Immature natural killer cell (primary cell): Measurements from ENCODE around the gene BBOX1. TPM values are rescaled to one million over a fixed set of nuclear protein-coding genes. Genes with fewer than 3 reads are reported as not detected.
"Not testable (repeated sequence)": the region's sequence is repeated elsewhere in the genome, so short reads cannot be mapped to it uniquely, and the experiment has no call there.

ENCODE experiments used
- DNase-seq, 3 donors: peaks; one replicate each; pipeline ENCODE4 v3.0.0; 2022; ENCODE audit warnings: mixed read lengths in 1 of 3
- H3K27ac Mint-ChIP-seq, 6 donors: one replicate each; pipeline ENCODE4 v1.8.0; 2020; ENCODE audit warnings: mixed read lengths in 6 of 6, mild to moderate bottlenecking in 5 of 6, inconsistent platforms in 4 of 6, moderate library complexity in 3 of 6
- H3K27me3 Mint-ChIP-seq, 3 donors: one replicate each; pipeline ENCODE4 v1.8.0; 2020 to 2021; ENCODE audit warnings: low read depth in 3 of 3, mild to moderate bottlenecking in 3 of 3, mixed read lengths in 3 of 3, moderate library complexity in 3 of 3, inconsistent platforms in 1 of 3
- H3K36me3 Mint-ChIP-seq, 3 donors: one replicate each; pipeline ENCODE4 v1.8.0; 2020; ENCODE audit warnings: mixed read lengths in 3 of 3, inconsistent platforms in 2 of 3, mild to moderate bottlenecking in 2 of 3
- H3K4me1 Mint-ChIP-seq, 2 donors: one replicate each; pipeline ENCODE4 v1.8.0; 2020; ENCODE audit warnings: inconsistent platforms in 2 of 2, mild to moderate bottlenecking in 2 of 2, mixed read lengths in 2 of 2, moderate library complexity in 1 of 2
- H3K4me3 Mint-ChIP-seq, 5 donors: one replicate each; pipeline ENCODE4 v1.8.0; 2020; ENCODE audit warnings: mild to moderate bottlenecking in 5 of 5, mixed read lengths in 5 of 5, inconsistent platforms in 3 of 5, moderate library complexity in 3 of 5
- H3K9me3 Mint-ChIP-seq, 6 donors: one replicate each; pipeline ENCODE4 v1.8.0; 2020; ENCODE audit warnings: mild to moderate bottlenecking in 6 of 6, mixed read lengths in 6 of 6, inconsistent platforms in 4 of 6, moderate library complexity in 3 of 6
- polyA plus RNA-seq, 3 donors: library from polyadenylated mRNA; unstranded; fragments of 300-500 nt; fragmentation: Illumina TruSeq; gene quantifications; one replicate each; pipeline ENCODE4 v1.2.3, GENCODE V29; 2021

BBOX1 gene
- polyA plus RNA-seq, 3 donors from 2014 or later = not detected

DNA sequence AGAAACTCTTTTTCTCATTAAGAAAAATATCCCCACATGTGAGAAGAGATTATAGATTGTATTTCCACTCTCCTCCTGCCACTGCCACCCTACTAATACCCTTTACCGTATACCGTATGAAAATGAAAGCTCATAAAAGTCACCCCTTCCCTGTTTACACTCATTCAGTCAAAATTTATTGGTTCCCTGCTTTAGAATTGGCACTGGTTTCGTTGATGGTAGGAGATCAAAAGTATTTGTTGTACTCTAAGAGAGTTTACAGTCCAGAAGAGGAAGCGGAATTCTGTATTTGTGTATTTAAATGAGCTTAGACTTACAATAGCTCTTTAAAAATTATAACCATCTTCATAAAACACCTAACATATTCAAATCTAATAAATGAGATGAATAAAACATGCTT lies 68.2 kb downstream of the BBOX1 start:
- Mint-ChIP-seq H3K27me3 (peaks cover 0 to 8% (median 0%) of the 10 kb centered on the region in 3 donors), H3K4me1 (no peaks in the 10 kb centered on the region), H3K27ac (no peak overlapping the region), H3K4me3 (no peak overlapping the region), H3K36me3 (peaks cover 0 to 4% (median 0%) of the 10 kb centered on the region in 3 donors), H3K9me3 (peaks cover 5 to 28% (median 10%) of the 10 kb centered on the region in 6 donors)
- DNase-seq = no peak

GRCh38 chr11:27111896-27112295 lies 71.3 kb downstream of the BBOX1 start:
- no peak for DNase-seq
- Mint-ChIP-seq H3K27me3 (peaks cover 0 to 3% (median 0%) of the 10 kb centered on the region in 3 donors), H3K9me3 (peaks cover 5 to 15% (median 9%) of the 10 kb centered on the region in 6 donors), H3K36me3 (peaks cover 0 to 4% (median 0%) of the 10 kb centered on the region in 3 donors), H3K27ac (no peak overlapping the region), H3K4me1 (no peaks in the 10 kb centered on the region), H3K4me3 (no peak overlapping the region)

DNA sequence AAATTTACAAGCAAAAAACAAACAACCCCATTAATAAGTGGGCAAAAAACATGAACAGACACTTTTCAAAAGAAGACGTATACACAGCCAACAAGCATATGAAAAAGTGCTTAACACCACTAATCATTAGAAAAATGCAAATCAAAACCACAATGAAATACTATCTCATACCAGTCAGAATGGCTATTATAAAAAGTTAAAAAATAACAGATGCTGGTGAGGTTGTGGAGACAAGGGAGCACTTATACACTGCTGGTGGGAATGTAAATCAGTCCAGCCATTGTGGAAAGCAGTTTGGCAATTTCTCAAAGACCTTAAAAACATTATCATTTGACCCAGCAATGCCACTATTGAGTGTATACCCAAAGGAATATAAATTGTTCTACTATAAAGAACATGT lies 72.3 kb downstream of the BBOX1 start:
- H3K9me3 Mint-ChIP-seq = peaks cover 5 to 19% (median 9%) of the 10 kb centered on the region in 6 donors
- H3K4me1 Mint-ChIP-seq = no peaks in the 10 kb centered on the region
- peaks cover 0 to 3% (median 0%) of the 10 kb centered on the region in 3 donors for H3K27me3 Mint-ChIP-seq
- peaks cover 0 to 4% (median 0%) of the 10 kb centered on the region in 3 donors for H3K36me3 Mint-ChIP-seq
- no peak for DNase-seq
- no peak overlapping the region for H3K27ac Mint-ChIP-seq
- H3K4me3 Mint-ChIP-seq = no peak overlapping the region

DNA sequence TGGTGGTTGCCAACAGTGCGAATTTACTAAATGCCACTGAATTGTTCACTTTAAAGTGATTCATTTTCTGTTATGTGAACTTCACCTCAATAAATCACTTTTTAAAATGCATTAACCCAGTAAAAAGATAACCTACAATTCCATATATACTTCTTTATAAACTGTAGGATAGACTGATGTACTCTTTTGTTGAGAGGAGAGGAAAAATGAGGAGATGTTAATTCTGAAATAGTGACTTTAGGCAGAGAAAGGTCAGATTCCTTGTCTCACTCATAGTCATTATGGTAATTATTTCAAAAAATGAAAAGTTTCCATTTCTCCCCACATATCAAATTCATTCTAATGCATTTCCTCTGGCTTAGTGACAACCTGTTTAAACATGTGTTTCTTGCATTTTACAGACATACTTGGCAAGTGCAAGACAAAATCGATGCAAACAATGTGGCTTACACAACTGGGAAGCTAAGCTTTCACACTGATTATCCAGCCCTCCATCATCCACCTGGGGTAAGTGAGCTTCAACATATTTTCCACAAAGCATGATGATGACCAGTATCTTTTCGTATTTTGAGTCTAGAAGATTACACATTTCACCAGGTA lies 74.5 kb downstream of the BBOX1 start:
- DNase-seq = no peak
- H3K27ac Mint-ChIP-seq = no peak overlapping the region
- peaks cover 0 to 2% (median 0%) of the 10 kb centered on the region in 3 donors for H3K36me3 Mint-ChIP-seq
- peaks cover 0 to 16% (median 5%) of the 10 kb centered on the region in 6 donors for H3K9me3 Mint-ChIP-seq
- H3K27me3 Mint-ChIP-seq = peaks cover 0 to 4% (median 0%) of the 10 kb centered on the region in 3 donors
- no peak overlapping the region for H3K4me3 Mint-ChIP-seq
- no peaks in the 10 kb centered on the region for H3K4me1 Mint-ChIP-seq

- no peak for DNase-seq
- no peaks in the 10 kb centered on the region for H3K4me1 Mint-ChIP-seq
- H3K27ac Mint-ChIP-seq = no peak overlapping the region
- no peaks in the 10 kb centered on the region for H3K36me3 Mint-ChIP-seq
- no peak overlapping the region for H3K4me3 Mint-ChIP-seq
- peaks cover 0 to 4% (median 3%) of the 10 kb centered on the region in 3 donors for H3K27me3 Mint-ChIP-seq
- H3K9me3 Mint-ChIP-seq = peaks cover 0 to 20% (median 5%) of the 10 kb centered on the region in 6 donors
Observed at GRCh38 chr11:27116684-27117083, 76.1 kb downstream of the BBOX1 start.

GRCh38 chr11:27118371-27118770 lies 77.8 kb downstream of the BBOX1 start:
- DNase-seq = no peak
- Mint-ChIP-seq H3K9me3 (peaks cover 0 to 16% (median 4%) of the 10 kb centered on the region in 6 donors), H3K27me3 (peaks cover 0 to 4% (median 3%) of the 10 kb centered on the region in 3 donors), H3K4me3 (no peak overlapping the region), H3K4me1 (no peaks in the 10 kb centered on the region), H3K27ac (no peak overlapping the region), H3K36me3 (no peaks in the 10 kb centered on the region)

DNA sequence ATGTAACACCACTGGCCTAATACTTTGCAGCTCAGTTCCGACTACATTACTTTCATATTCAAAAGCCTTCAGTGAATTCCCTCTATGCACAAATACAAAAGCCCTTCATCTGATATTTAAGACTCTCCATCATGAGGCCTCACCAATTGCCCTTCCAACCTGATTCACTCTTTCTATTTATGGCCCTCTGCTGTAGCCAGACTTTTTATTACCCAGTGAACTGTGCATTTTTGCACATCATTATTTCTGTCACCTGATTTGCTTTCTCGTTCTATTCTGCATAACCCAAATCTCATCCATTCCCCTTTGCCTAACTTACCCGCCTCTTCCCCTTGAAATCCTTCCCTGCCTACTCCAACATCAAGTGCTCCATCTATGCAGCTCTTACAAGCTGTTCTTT lies 78.3 kb downstream of the BBOX1 start:
- Mint-ChIP-seq H3K9me3 (peaks cover 0 to 15% (median 4%) of the 10 kb centered on the region in 6 donors), H3K4me3 (no peak overlapping the region), H3K36me3 (no peaks in the 10 kb centered on the region), H3K27me3 (peaks cover 0 to 4% (median 3%) of the 10 kb centered on the region in 3 donors), H3K4me1 (no peaks in the 10 kb centered on the region), H3K27ac (no peak overlapping the region)
- DNase-seq = no peak

DNA sequence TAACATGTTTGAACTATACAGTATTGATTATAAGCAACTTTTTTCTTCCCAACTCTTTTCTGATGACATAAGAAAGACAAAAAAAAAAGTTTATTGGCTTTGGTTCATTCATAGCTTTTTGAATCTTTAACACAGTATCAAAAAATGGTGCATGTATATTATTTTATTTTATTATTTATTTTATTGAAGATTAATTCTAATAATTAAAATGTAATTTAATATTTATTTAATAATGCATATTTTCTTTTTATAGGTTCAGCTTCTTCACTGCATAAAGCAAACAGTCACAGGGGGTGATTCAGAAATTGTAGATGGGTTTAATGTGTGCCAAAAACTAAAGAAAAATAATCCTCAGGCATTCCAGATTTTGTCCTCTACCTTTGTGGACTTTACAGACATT lies 78.8 kb downstream of the BBOX1 start:
- Mint-ChIP-seq H3K9me3 (peaks cover 0 to 17% (median 4%) of the 10 kb centered on the region in 6 donors), H3K27ac (no peak overlapping the region), H3K4me3 (no peak overlapping the region), H3K36me3 (no peaks in the 10 kb centered on the region), H3K4me1 (no peaks in the 10 kb centered on the region), H3K27me3 (peaks cover 0 to 4% (median 3%) of the 10 kb centered on the region in 3 donors)
- no peak for DNase-seq

DNA sequence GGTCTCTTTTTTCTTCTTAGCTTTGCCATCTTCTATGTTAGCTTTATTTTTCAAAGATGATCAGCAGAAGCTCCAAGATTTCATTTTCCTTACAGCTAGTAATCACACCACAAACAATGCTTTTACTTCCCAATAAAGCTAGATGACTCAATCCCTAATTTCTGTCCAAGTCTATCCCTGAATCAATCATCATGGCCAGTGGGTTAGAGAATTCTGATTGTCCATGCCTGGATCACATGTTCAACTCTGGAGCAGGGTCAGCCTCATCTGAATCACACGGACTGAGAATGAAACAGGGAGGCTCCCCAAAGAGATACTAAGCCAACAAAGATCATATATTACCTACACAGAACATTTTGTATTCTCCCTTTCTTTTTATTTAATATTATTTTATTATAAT lies 79.6 kb downstream of the BBOX1 start:
- no peak overlapping the region for H3K27ac Mint-ChIP-seq
- no peak for DNase-seq
- peaks cover 0 to 4% (median 3%) of the 10 kb centered on the region in 3 donors for H3K27me3 Mint-ChIP-seq
- H3K9me3 Mint-ChIP-seq = peaks cover 0 to 17% (median 4%) of the 10 kb centered on the region in 6 donors
- H3K4me1 Mint-ChIP-seq = no peaks in the 10 kb centered on the region
- no peak overlapping the region for H3K4me3 Mint-ChIP-seq
- H3K36me3 Mint-ChIP-seq = no peaks in the 10 kb centered on the region

GRCh38 chr11:27122001-27122400 lies 81.4 kb downstream of the BBOX1 start:
- DNase-seq = no peak
- Mint-ChIP-seq H3K36me3 (no peaks in the 10 kb centered on the region), H3K9me3 (peaks cover 0 to 17% (median 3%) of the 10 kb centered on the region in 6 donors), H3K27ac (no peak overlapping the region), H3K27me3 (peaks cover 0 to 4% (median 3%) of the 10 kb centered on the region in 3 donors), H3K4me3 (no peak overlapping the region), H3K4me1 (no peaks in the 10 kb centered on the region)

GRCh38 chr11:27124514-27125264 lies 84.1 kb downstream of the BBOX1 start:
- Mint-ChIP-seq H3K9me3 (peaks cover 0 to 29% (median 4%) of the 10 kb centered on the region in 6 donors), H3K4me1 (no peaks in the 10 kb centered on the region), H3K4me3 (no peak overlapping the region), H3K27me3 (peaks cover 0 to 3% (median 0%) of the 10 kb centered on the region in 3 donors), H3K36me3 (no peaks in the 10 kb centered on the region), H3K27ac (no peak overlapping the region)
- no peak for DNase-seq

DNA sequence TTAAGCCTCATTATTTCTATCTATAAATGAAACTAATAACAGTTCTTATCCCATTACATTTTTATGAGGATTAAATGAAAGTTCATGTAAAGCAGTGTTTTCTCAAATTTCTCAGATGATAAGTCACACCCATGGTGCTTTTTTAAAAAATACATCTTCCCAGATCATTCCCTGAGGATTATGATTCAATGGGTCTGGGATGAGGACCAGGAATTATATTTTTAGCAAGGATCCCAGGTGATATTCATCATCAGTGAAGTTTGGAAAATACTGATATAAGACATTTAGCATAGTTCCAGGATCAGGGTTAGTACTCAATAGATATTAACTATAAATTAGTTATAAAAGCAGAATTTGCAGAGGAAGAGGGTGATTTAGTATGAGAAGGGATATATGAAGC lies 89.1 kb downstream of the BBOX1 start:
- H3K27ac Mint-ChIP-seq = no peak overlapping the region
- no peaks in the 10 kb centered on the region for H3K36me3 Mint-ChIP-seq
- DNase-seq = no peak
- H3K27me3 Mint-ChIP-seq = peaks cover 0 to 2% (median 0%) of the 10 kb centered on the region in 3 donors
- H3K4me3 Mint-ChIP-seq = no peak overlapping the region
- no peaks in the 10 kb centered on the region for H3K4me1 Mint-ChIP-seq
- peaks cover 2 to 37% (median 8%) of the 10 kb centered on the region in 6 donors for H3K9me3 Mint-ChIP-seq

DNA sequence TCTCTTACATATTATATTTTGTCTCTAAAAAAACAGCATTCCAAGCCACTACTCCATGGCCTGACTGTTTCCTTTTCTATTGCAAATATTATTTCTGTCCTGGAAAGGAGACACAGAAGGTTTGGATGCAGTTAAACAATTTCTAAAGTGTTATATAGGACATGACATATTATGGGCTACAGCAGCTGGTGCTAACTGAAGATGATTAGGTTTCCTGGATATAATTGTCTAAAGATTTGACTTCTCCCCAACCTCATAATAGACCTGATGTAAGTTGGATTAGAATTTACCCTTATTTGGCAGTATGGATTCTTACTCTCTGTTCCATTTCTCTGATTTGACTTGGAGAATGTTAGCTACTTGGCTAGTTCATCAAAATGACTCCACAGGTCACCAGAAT lies 90.2 kb downstream of the BBOX1 start:
- Mint-ChIP-seq H3K4me1 (no peaks in the 10 kb centered on the region), H3K36me3 (no peaks in the 10 kb centered on the region), H3K9me3 (peaks cover 6 to 41% (median 15%) of the 10 kb centered on the region in 6 donors), H3K27ac (no peak overlapping the region), H3K4me3 (no peak overlapping the region), H3K27me3 (peaks cover 0 to 2% (median 0%) of the 10 kb centered on the region in 3 donors)
- no peak for DNase-seq

DNA sequence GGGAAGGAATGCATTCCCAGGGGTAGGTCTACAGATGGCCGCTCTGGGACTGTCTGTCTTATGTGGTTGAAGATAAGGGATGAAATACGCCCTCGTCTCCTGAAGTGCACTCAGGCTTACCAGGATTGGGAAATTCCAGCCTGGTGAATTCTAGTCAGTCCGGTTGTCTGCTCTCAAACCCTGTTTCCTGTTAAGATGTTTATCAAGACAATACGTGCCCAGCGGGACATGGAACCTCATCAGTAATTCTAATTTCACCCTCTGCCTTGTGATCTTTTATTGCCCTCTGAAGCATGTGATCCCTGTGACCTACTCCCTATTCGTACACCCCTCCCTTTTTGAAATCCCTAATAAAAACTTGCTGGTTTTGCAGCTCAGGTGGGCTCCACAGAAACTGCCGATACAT lies 95.3 kb downstream of the BBOX1 start:
- peaks cover 14 to 41% (median 20%) of the 10 kb centered on the region in 6 donors for H3K9me3 Mint-ChIP-seq
- not testable (repeated sequence) for H3K27ac Mint-ChIP-seq, H3K27me3 Mint-ChIP-seq, DNase-seq, H3K36me3 Mint-ChIP-seq, H3K4me3 Mint-ChIP-seq, H3K4me1 Mint-ChIP-seq
